GM21515 (cell line): ENCODE results near the gene CAD.

Source experiments
- ATAC-seq: cut with Tn5 transposase; IDR thresholded peaks from one replicate; pipeline ENCODE4 v1.9.1; 2021; ENCODE audit not compliant: unreplicated experiment

Gene CAD

GRCh38 chr2:27278010-27278409 is 60.8 kb downstream of the CAD start:
- no peak for ATAC-seq

GRCh38 chr2:27280826-27281225 is 63.7 kb downstream of the CAD start:
- no peak for ATAC-seq

- ATAC-seq, result no peak
Observed at GRCh38 chr2:27281442-27281841, 64.3 kb downstream of the CAD start.

DNA sequence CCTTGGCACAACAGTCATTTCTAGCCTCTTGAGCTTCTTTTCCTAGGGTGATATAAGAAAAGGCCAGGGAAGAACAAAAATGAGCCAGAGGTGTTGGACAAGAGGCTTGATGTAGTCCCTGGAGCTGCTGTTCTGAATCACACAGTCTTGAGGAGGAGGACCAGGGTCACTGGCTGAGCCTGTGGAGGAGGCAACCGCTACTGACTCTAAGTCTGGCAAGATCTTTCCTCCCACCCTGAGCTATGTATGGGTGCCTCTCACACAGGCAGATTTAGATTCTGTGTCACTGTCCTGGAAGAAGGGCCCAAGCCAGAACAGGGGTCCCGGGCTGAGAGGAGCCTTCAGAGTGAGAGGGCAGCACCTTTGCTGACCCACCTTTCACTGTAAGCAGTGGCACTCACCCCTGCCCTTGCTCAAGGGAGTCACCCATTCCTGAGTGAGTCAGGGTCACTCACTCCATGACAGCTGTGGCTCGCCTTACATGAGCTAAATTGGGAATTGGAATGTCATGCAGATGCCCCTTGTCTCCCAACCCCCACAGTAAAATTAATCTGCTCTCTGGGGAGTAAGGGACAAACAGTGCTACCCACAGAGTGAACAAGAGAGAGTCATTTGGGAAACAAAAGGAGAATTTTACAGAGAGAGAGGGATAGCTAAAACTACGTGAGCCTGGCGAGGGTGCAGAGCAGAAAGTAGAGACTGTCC is 64.8 kb downstream of the CAD start, which contains the start of gene TRIM54:
Gene TRIM54, plus strand, starts transcription at position 575 of the 705 bp plus-strand sequence. CDS start 303 bp downstream, outside the sequence.
- no peak for ATAC-seq

- ATAC-seq, result no peak
Observed at GRCh38 chr2:27282892-27283291, 65.7 kb downstream of the CAD start.

- ATAC-seq, result no peak
Observed at GRCh38 chr2:27284996-27285395, 67.8 kb downstream of the CAD start.

DNA sequence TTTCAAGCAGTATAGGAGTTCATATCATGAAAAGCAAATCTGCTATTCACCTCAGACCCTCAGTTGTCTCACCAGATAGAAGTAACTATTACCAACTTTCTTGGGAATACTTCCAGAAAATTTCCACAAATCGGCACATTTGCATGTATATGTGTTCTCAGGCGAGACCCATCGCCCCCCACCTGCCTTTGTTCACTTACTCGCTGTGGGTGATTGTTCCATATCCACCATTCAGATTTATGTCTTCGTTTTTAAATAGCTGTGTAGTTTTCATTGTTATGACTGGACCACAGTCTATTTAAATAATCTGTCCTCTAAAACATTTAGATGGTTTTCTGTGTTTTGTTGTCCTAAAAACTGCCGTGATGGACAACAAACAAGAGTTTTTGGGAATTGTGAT is 68.3 kb downstream of the CAD start:
- no peak for ATAC-seq

DNA sequence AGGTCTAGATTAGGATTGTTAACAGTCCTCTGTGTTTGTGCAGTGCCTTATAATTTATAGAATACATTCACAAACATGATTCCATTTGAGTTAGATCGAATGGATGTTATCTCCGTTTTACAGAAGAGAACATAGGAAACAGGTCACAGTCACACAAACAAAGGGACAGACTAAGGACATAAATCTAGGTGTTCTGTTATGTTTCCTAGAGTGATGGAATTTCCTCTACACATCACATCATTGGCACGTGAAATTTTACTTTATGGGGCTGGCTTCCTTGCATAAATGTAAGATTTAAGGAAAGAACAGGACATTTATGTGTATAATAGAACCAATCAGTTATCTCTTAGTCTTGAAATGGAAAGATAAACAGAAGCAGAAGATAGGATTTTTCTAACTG is 71.4 kb downstream of the CAD start:
- ATAC-seq, result no peak

GRCh38 chr2:27290549-27290948 is 73.4 kb downstream of the CAD start:
- no peak for ATAC-seq

DNA sequence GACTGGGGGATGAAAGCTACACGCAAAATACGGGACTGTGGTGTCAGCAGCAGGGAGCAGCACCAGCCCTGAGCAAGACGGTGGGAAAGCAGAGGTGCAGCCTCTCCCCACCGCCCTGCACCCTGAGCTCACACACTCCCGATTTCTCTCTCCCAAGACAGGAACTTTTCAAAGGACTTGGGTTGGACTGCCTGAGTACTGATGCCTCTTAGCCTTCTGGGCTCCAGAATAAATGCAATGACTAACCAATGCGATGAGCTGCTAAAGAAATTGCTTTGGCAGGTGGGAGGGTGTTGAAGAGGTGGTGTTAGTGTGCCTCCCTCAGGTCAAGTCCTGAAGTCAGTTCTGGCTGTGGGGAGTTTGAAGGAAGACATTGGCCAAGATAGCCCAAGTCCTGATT is 74.7 kb downstream of the CAD start:
- ATAC-seq, result no peak
